AG09319 (cell line): ENCODE measurements around the gene MARK1.

Experiments
- DNase-seq: peaks from one replicate; pipeline ENCODE4 v3.0.0-alpha.2; 2010; ENCODE audit warnings: low read depth; ENCODE audit errors: extremely low read depth
- CTCF ChIP-seq: IDR thresholded peaks from 2 replicates; pipeline ENCODE4 v1.5.1; 2011; ENCODE audit warnings: low read depth, mild to moderate bottlenecking, inconsistent platforms, low read length, moderate library complexity

Gene MARK1

GRCh38 chr1:220703305-220703704 lies 175.4 kb downstream of the MARK1 start:
- TF ChIP-seq CTCF, result no peak

GRCh38 chr1:220705782-220706181 lies 177.8 kb downstream of the MARK1 start:
- DNase-seq, result no peak
- TF ChIP-seq CTCF, result no peak

More at GRCh38 chr1:220703305-220703704, 175.4 kb downstream of the MARK1 start:
- DNase-seq, result no peak

DNA sequence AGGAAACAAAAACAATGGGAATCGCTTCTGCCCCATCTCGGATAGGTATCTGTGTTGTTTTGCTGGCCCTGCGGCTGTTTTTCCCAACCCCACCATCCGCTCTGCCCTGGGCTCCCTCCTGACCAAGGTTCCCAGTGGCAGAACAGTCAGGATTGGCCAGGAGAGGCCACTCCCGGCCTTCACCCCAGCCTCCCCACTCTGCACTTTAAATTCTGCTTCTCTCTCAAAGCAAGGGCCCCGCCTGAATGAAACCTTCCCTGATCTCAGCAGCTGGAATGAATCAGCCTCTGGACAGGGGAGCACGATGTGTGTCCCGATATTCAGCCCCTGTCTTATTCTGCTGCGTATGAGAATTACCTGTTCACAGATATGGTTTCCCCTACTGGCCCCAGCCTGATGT lies 178.5 kb downstream of the MARK1 start:
- no peak for TF ChIP-seq CTCF
- no peak for DNase-seq

DNA sequence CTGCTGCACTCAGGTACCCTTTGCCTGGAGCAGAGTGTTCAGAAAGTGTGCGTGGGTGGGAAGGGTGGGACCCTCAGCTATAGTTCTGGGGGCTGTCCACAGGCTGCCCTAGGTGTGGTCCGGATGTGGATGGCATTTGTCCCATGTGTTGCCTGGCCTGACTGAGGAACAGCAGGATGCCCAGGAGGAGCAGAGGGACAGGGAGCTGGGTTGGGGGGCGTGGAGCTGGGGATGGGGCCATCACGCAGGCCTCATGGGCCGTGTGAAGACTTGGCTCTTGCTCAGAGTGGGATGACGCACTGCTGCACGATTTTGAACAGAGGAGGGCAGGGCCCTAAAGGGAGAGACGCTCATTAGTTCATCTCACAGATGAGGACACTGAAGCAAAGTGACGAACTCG lies 179.2 kb downstream of the MARK1 start:
- DNase-seq, result no peak

DNA sequence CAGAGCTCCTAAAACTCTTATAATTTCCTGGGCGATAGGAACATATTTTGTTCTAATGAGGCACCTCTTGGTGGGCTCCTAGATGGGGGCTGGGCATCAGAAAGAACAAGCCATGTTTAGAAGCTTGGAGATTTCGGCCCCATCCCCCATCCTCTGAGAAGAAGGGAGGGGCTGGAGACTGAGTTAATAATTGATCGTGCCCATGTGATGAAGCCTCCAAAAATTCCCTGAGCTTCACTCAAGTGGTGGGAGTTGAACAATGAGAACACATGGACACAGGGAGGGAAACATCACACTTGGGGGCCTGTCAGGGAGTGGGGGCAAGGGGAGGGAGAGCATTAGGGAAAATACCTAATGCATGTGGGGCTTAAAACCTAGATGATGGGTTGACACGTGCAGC lies 180.3 kb downstream of the MARK1 start:
- no peak for TF ChIP-seq CTCF
- no peak for DNase-seq

More for the DNA sequence above, 179.2 kb downstream of the MARK1 start:
- TF ChIP-seq CTCF, result no peak

- DNase-seq, result no peak
- TF ChIP-seq CTCF, result no peak
Observed at GRCh38 chr1:220708936-220709801, 181.2 kb downstream of the MARK1 start.

DNA sequence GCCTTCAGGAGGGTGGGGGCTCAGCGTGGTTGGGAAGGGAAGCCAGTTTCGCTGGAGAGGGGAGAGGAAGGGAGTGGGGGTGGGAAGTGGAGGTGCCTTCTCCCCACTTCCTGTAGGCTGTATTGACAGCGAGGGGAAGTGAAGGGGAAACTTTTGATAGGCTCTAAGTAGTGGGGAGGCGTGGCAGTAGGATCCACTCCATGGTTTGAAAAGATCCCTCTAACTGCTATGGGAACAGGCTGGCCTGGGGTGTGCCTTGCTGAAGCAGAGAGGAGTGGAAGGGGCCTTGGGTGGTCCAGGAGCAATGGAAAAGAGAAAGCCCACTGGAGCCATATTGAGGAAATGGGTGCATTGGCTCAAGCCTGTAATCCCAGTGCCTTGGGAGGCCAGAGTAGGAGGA lies 182.4 kb downstream of the MARK1 start:
- no peak for TF ChIP-seq CTCF

More for the DNA sequence above, 182.4 kb downstream of the MARK1 start:
- DNase-seq, result no peak
